Fibroblast of skin of back (primary cell): ENCODE data around the gene AFAP1.

Source experiments
- DNase-seq: peaks from one replicate; pipeline ENCODE4 v3.0.0-alpha.2; 2013

AFAP1 gene

GRCh38 chr4:7733801-7734650 is 205.6 kb downstream of the AFAP1 start:
- no peak for DNase-seq

DNA sequence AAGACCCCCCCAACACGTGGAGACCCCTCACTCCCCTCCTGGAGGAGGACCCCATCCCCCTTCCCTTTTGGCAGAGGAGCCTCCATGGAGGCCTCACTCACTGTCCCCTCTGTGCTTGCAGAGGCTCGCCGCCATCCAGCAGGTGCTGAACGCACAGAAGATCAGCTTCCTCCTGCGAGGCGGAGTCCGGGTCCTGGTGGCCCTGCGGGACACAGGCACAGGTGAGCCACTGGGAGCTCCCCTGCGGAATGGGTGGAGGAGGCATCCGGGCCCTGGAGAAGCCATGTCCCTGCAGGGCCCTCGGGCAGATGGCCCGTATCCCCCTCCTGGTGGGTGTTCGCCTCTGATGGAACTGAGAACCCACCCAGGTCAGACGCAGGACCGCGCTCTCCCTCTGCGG is 206.5 kb downstream of the AFAP1 start:
- no peak for DNase-seq

- no peak for DNase-seq
These were observed 207.4 kb downstream of the AFAP1 start for GRCh38 chr4:7732263-7732662.

DNA sequence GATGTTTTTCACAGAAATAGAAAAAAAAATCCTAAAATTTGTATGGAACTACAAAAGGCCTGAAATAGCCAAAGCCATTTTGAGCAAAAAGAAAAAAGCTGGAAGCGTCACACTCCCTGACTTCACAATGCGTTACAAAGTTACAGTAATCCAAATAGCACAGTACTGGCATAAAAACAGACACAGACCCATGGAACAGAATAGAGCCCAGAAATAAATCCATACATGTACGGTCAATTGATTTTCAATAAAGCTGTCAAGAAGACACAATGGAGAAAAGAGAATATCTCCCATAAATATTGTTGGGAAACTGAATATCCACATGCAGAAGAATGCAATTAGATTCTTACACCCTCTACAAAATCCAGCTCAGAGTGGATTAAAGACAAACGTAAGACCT is 208.2 kb downstream of the AFAP1 start:
- DNase-seq = no peak

GRCh38 chr4:7727749-7728148 is 211.9 kb downstream of the AFAP1 start:
- peak; percentile 39 for DNase-seq

GRCh38 chr4:7726665-7727413 is 212.8 kb downstream of the AFAP1 start:
- DNase-seq = no peak

DNA sequence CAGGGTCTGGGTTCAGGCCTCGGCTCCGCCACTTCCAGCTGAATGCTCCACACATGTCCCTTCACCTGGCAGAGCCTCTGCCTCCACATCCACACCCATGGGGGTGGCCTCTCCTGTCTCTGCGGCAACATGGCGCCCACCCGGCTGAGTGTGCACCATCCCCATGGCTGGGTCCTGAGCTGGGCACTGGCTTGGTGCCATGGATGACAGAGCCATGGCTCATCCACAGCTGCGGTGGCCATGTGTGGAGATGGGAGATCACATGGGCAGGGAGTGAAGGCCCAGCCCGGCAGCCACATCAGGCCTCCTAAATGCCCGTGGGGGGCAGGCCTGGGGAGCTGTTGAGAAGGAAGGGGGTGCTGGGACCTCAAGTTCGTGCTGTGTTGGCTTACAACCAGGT is 213.7 kb downstream of the AFAP1 start:
- peak; percentile 49 for DNase-seq

DNA sequence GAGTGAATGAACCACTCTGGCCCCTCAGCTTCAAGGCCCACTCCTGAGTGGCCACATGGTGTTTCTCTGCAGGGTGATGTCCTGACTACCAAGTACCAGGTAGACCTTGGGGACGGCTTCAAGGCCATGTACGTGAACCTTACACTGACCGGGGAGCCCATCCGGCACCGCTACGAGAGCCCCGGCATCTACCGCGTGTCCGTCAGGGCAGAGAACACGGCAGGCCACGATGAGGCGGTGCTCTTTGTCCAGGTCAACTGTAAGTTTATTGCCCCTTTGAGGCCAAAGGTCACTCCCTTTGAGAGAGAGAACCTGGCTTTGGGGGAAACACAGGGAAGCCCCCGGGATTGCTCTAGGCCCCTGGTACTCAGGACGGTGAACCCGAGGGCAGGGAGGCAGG is 216.0 kb downstream of the AFAP1 start:
- no peak for DNase-seq

- DNase-seq = no peak
These were observed 216.8 kb downstream of the AFAP1 start for GRCh38 chr4:7722766-7723387.

DNA sequence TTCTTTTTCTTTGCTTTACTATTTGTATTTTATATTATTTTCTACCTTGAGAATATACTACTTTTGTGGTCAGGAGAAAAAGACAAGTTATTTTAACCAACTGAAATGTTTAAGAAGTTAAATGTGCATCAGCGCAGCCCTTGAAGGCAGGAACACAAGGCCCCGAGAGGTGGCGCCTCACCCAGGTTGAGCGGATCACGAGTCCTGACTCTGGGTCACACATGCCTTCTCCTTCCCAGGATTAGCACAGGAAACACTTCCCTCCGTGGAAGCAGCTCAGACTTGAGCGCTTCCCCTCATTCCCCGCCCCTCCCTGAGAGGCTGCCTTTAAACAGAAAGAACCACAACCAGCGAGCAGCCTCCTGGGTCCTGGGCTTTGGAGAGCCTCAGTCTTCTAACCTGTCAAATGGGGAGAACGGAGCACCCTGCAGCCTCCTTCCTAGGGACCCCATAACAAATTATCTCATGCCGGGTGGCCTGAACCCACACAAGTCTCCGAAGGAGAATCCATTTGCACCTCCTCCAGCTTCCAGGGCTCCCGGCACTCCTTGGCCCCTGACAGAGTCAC is 217.6 kb downstream of the AFAP1 start:
- DNase-seq = no peak

- DNase-seq = peak; percentile 35
These were observed 220.1 kb downstream of the AFAP1 start for GRCh38 chr4:7719354-7720174.

DNA sequence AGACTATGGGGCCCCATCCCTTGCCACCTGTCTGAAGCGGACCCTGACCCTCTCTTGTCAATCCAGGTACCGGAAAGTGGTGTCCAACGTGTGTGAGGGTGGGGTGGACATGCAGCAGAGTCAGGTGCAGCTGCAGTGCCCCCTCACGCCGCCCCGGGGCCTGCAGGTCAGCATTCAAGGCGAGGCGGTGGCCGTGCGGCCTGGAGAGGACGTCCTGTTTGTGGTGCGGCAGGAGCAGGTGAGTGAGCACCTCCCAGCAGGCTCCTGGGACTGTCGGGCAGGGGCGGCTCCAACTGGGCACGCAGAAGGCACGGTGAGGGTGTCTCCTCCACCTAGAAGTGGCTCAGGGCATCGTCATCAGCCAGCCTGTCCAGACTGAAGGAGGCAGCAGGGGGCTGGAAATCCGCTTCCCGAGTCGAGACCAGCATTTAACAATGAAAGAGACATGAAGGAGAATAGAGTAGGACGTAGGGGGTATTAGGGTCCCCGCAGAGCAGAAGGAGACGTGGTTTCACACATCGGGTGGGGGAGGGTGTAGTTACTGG is 221.6 kb downstream of the AFAP1 start:
- no peak for DNase-seq

- no peak for DNase-seq
These were observed 222.5 kb downstream of the AFAP1 start for GRCh38 chr4:7717161-7717560.

GRCh38 chr4:7716010-7716721 is 223.5 kb downstream of the AFAP1 start:
- DNase-seq = no peak

- no peak for DNase-seq
These were observed 224.2 kb downstream of the AFAP1 start for GRCh38 chr4:7715271-7716009.

- no peak for DNase-seq
These were observed 224.9 kb downstream of the AFAP1 start for GRCh38 chr4:7714738-7715137.

- no peak for DNase-seq
These were observed 225.5 kb downstream of the AFAP1 start for GRCh38 chr4:7714176-7714575.

- DNase-seq = no peak
These were observed 225.9 kb downstream of the AFAP1 start for GRCh38 chr4:7713757-7714156.

- DNase-seq = no peak
These were observed 227.5 kb downstream of the AFAP1 start for GRCh38 chr4:7712021-7712671.
